Parathyroid adenoma (tissue), 2 donors: ENCODE data around the gene ZNHIT1.
A peak's percentile ranks its signal among the peaks of the same experiment; 100 is the strongest.

Source experiments
- H2AFZ ChIP-seq: fragments of 300-600 bp; sonication (generic); one replicate; pipeline ENCODE4 v1.7.0; 2017; ENCODE audit warnings: antibody characterized with exemption, mild to moderate bottlenecking
- H3K27ac ChIP-seq: fragments of 300-600 bp; sonication (generic); one replicate; pipeline ENCODE4 v1.7.0; 2017
- H3K27me3 ChIP-seq: fragments of 300-600 bp; sonication (generic); one replicate; pipeline ENCODE4 v1.7.0; 2017; ENCODE audit warnings: low read length; ENCODE audit not compliant: control insufficient read depth, insufficient read depth
- H3K36me3 ChIP-seq: fragments of 300-600 bp; sonication (generic); one replicate; pipeline ENCODE4 v1.7.0; 2017; ENCODE audit warnings: low read length; ENCODE audit not compliant: control insufficient read depth, insufficient read depth
- H3K4me1 ChIP-seq: fragments of 300-600 bp; sonication (generic); one replicate; pipeline ENCODE4 v1.7.0; 2017; ENCODE audit warnings: control low read depth
- H3K4me2 ChIP-seq: fragments of 300-600 bp; sonication (generic); one replicate; pipeline ENCODE4 v1.7.0; 2017; ENCODE audit warnings: low read length
- H3K4me3 ChIP-seq: fragments of 300-600 bp; sonication (generic); one replicate; pipeline ENCODE4 v1.7.0; 2017; ENCODE audit warnings: low read depth, low read length
- H3K79me2 ChIP-seq: fragments of 300-600 bp; sonication (generic); one replicate; pipeline ENCODE4 v1.7.0; 2017; ENCODE audit warnings: control low read depth
- H3K9ac ChIP-seq: fragments of 300-600 bp; sonication (generic); one replicate; pipeline ENCODE4 v1.7.0; 2017; ENCODE audit warnings: mild to moderate bottlenecking
- H3K9me3 ChIP-seq: fragments of 300-600 bp; sonication (generic); one replicate; pipeline ENCODE4 v1.7.0; 2017; ENCODE audit warnings: low read length; ENCODE audit not compliant: control insufficient read depth
- TF ChIP-seq, protein P1 (sequence below): fragments of 300-600 bp; sonication (generic); IDR thresholded peaks from one replicate; pipeline ENCODE4 v1.7.0; 2017; ENCODE audit warnings: antibody characterized with exemption, mild to moderate bottlenecking
- donor health status: primary hyperparathyroidism.

ZNHIT1 gene

DNA sequence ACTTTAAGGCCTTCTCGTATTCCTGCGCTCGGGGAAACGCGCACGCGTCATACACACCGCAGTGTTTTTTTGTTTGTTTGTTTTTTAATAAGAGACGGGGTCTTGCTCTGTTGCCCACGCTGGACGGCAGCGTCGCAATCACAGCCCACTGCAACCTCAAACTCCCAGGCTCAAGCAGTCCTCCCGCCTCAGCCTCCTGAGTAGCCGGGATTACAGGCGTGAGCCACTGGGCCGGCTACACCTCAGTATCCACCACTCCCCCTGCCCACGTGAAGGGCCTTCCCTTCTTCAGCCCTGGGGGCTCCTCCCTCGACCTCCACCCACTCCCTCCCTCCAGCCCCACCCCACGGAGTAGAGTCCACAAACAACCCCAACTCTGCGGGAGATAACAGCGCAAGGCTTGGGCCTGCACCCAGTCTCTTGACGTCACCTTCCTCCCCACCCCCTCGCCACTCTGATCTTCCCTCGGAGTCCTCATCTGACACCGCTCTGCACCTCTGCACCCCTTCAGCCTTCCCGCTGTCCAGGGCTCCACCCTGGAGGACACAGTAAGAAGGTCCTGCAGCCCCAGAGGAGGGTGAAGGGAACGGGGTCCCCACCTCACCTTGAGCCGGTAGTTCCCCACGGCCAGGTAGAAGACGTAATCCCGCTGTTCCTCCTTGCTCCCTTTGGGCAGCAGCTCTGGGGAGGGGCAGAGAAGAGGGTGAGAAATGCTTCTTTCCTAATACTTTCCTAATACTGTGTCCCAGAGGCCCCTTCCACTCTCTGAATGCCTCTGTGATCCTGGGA is 22.5 kb downstream of the ZNHIT1 start:
- H3K4me3 ChIP-seq: no peak overlapping the region
- TF ChIP-seq, protein P1, sequence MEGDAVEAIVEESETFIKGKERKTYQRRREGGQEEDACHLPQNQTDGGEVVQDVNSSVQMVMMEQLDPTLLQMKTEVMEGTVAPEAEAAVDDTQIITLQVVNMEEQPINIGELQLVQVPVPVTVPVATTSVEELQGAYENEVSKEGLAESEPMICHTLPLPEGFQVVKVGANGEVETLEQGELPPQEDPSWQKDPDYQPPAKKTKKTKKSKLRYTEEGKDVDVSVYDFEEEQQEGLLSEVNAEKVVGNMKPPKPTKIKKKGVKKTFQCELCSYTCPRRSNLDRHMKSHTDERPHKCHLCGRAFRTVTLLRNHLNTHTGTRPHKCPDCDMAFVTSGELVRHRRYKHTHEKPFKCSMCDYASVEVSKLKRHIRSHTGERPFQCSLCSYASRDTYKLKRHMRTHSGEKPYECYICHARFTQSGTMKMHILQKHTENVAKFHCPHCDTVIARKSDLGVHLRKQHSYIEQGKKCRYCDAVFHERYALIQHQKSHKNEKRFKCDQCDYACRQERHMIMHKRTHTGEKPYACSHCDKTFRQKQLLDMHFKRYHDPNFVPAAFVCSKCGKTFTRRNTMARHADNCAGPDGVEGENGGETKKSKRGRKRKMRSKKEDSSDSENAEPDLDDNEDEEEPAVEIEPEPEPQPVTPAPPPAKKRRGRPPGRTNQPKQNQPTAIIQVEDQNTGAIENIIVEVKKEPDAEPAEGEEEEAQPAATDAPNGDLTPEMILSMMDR: no peak
- H3K4me1 ChIP-seq: peaks cover 11% of the 10 kb centered on the region
- no peak overlapping the region for H3K27ac ChIP-seq
- H3K79me2 ChIP-seq: peaks cover 30% of the 10 kb centered on the region
- no peaks in the 10 kb centered on the region for H3K9me3 ChIP-seq
- no peak overlapping the region for H2AFZ ChIP-seq
- H3K9ac ChIP-seq: no peak overlapping the region
- H3K36me3 ChIP-seq: no peaks in the 10 kb centered on the region
- no peak overlapping the region for H3K4me2 ChIP-seq
- H3K27me3 ChIP-seq: no peaks in the 10 kb centered on the region

GRCh38 chr7:101241015-101241363 is 23.0 kb downstream of the ZNHIT1 start:
- H3K36me3 ChIP-seq: no peaks in the 10 kb centered on the region
- H2AFZ ChIP-seq: no peak overlapping the region
- H3K9me3 ChIP-seq: no peaks in the 10 kb centered on the region
- H3K79me2 ChIP-seq: peaks cover 33% of the 10 kb centered on the region
- H3K4me1 ChIP-seq: peaks cover 11% of the 10 kb centered on the region
- TF ChIP-seq, protein P1: no peak
- no peaks in the 10 kb centered on the region for H3K27me3 ChIP-seq
- H3K27ac ChIP-seq: no peak overlapping the region
- H3K4me2 ChIP-seq: no peak overlapping the region
- no peak overlapping the region for H3K4me3 ChIP-seq
- no peak overlapping the region for H3K9ac ChIP-seq

- Histone ChIP-seq H3K79me2 (peaks cover 33% of the 10 kb centered on the region), H3K36me3 (no peaks in the 10 kb centered on the region), H3K27ac (no peak overlapping the region), H3K4me1 (peaks cover 11% of the 10 kb centered on the region), H3K4me2 (no peak overlapping the region), H3K9ac (no peak overlapping the region), H3K4me3 (no peak overlapping the region), H3K9me3 (no peaks in the 10 kb centered on the region), H3K27me3 (no peaks in the 10 kb centered on the region), H2AFZ (no peak overlapping the region)
- TF ChIP-seq, protein P1: no peak
Measured at GRCh38 chr7:101241443-101242349, 23.7 kb downstream of the ZNHIT1 start.

- no peaks in the 10 kb centered on the region for H3K27me3 ChIP-seq
- H3K4me3 ChIP-seq: peak overlapping the region; percentile 100
- H3K36me3 ChIP-seq: no peaks in the 10 kb centered on the region
- H3K27ac ChIP-seq: peak overlapping the region; percentile 96
- no peaks in the 10 kb centered on the region for H3K9me3 ChIP-seq
- peak overlapping the region; percentile 93 for H2AFZ ChIP-seq
- H3K9ac ChIP-seq: no peak overlapping the region
- TF ChIP-seq, protein P1: no peak
- peaks cover 11% of the 10 kb centered on the region for H3K4me1 ChIP-seq
- H3K4me2 ChIP-seq: peak overlapping the region; percentile 100
- H3K79me2 ChIP-seq: peaks cover 42% of the 10 kb centered on the region
Measured at GRCh38 chr7:101243646-101244374, 25.8 kb downstream of the ZNHIT1 start.
